Osteocyte (in vitro differentiated cells): ENCODE measurements around the gene CCNDBP1. TPM values are rescaled to one million over a fixed set of nuclear protein-coding genes. Genes with fewer than 3 reads are reported as not detected.
A peak's percentile ranks its signal among the peaks of the same experiment; 100 is the strongest.

Source experiments
- DNase-seq: peaks from one replicate; pipeline ENCODE4 v3.0.0; 2021; ENCODE audit warnings: mixed read lengths; ENCODE audit not compliant: unreplicated experiment; ENCODE audit errors: extremely low spot score
- H3K27ac Mint-ChIP-seq: one replicate; pipeline ENCODE4 v1.8.0; 2021; ENCODE audit warnings: mild to moderate bottlenecking, mixed read lengths; ENCODE audit not compliant: unreplicated experiment
- H3K27me3 Mint-ChIP-seq: one replicate; pipeline ENCODE4 v1.8.0; 2021; ENCODE audit warnings: mixed read lengths; ENCODE audit not compliant: unreplicated experiment
- H3K36me3 Mint-ChIP-seq: one replicate; pipeline ENCODE4 v1.8.0; 2021; ENCODE audit warnings: mixed read lengths; ENCODE audit not compliant: unreplicated experiment
- H3K4me1 Mint-ChIP-seq: one replicate; pipeline ENCODE4 v1.8.0; 2021; ENCODE audit warnings: mixed read lengths; ENCODE audit not compliant: unreplicated experiment
- H3K4me3 Mint-ChIP-seq: one replicate; pipeline ENCODE4 v1.8.0; 2021; ENCODE audit warnings: mild to moderate bottlenecking, moderate library complexity, mixed read lengths; ENCODE audit not compliant: unreplicated experiment
- H3K9me3 Mint-ChIP-seq: one replicate; pipeline ENCODE4 v1.8.0; 2021; ENCODE audit warnings: mixed read lengths; ENCODE audit not compliant: unreplicated experiment
- CTCF ChIP-seq: fragments of 200-600 bp; sonication (generic); IDR thresholded peaks from 2 replicates; pipeline ENCODE4 v1.5.0; 2021; ENCODE audit warnings: antibody characterized with exemption, mild to moderate bottlenecking, moderate library complexity
- total RNA-seq: library from RNA; stranded (reverse); gene quantifications from 2 replicates; pipeline ENCODE4 v1.2.1, GENCODE V29; 2021

Gene CCNDBP1
- total RNA-seq, 1 donor from 2014 or later, result 39.6 TPM

- Mint-ChIP-seq H3K9me3 (no peaks in the 10 kb centered on the region), H3K36me3 (no peaks in the 10 kb centered on the region), H3K4me1 (no peaks in the 10 kb centered on the region), H3K27ac (no peak overlapping the region), H3K4me3 (no peak overlapping the region), H3K27me3 (peaks cover 33% of the 10 kb centered on the region)
- DNase-seq, result peak; percentile 67
- no peak for TF ChIP-seq CTCF
Observed at GRCh38 chr15:43211224-43211735, 26.1 kb downstream of the CCNDBP1 start.

DNA sequence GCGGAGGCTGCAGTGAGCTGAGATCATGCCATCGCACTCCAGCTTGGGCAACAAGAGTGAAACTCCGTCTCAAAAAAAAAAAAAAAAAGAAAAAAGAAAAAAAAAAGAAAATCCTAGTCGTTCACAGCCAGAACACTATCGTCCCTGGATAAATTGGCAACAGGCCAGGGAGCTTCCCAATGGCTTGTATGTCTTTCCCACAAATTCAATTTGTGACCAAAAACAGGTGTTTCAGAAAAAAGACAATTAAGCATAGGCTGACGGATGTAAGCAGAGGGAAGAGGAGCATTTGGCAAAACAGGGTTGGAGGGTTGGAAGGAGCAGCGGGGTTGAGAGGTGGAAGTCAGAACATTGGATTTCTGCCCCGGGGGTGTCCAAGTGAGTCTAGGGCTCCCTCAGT lies 27.1 kb downstream of the CCNDBP1 start:
- Mint-ChIP-seq H3K9me3 (no peaks in the 10 kb centered on the region), H3K27me3 (peaks cover 30% of the 10 kb centered on the region), H3K4me3 (no peak overlapping the region), H3K4me1 (no peaks in the 10 kb centered on the region), H3K36me3 (no peaks in the 10 kb centered on the region), H3K27ac (no peak overlapping the region)
- TF ChIP-seq CTCF, result no peak
- no peak for DNase-seq

DNA sequence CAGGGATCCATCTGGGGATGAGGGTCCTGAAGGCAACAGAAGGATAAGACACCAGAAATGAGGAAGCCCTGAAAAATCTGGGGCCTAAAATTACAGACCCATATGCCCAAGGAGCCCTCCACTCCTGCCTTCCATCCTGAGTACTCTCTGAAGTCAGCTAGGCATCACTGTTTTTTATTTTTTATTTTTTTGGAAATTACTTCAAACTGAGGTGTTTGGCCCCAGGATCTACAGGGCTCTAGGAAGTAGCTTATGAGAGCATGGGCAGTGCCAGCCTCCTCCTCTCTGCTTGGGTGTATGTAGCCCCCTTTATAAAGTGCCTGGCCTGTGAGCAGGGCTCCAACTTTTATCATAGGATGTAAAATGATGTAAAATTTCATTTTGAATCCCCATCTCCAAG lies 27.7 kb downstream of the CCNDBP1 start:
- no peak for DNase-seq
- Mint-ChIP-seq H3K4me1 (no peaks in the 10 kb centered on the region), H3K27me3 (peaks cover 26% of the 10 kb centered on the region), H3K9me3 (no peaks in the 10 kb centered on the region), H3K4me3 (no peak overlapping the region), H3K27ac (no peak overlapping the region), H3K36me3 (no peaks in the 10 kb centered on the region)
- TF ChIP-seq CTCF, result no peak

DNA sequence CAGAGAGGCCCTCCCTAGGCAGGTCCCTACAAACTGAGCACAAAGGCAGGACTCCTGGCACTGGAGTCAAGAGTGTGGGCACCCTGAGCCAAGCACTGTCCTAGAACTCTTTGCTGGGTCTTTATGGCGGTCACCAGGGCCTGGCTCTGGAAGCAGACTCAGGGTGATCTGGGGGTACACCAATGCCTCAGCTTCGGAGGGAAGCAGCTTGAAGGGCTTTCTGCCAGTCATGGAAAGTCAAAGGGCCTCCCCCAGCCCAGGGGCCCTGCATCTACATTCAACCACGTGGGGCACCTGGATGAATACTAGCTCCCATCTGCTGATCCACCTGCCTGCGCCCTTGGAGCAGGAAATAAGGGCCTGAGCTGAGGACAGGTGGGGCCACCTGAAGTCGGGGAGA lies 28.3 kb downstream of the CCNDBP1 start:
- H3K4me1 Mint-ChIP-seq, result no peaks in the 10 kb centered on the region
- no peak for TF ChIP-seq CTCF
- no peak for DNase-seq
- H3K27me3 Mint-ChIP-seq, result peaks cover 29% of the 10 kb centered on the region
- H3K4me3 Mint-ChIP-seq, result no peak overlapping the region
- H3K36me3 Mint-ChIP-seq, result no peaks in the 10 kb centered on the region
- H3K27ac Mint-ChIP-seq, result no peak overlapping the region
- no peaks in the 10 kb centered on the region for H3K9me3 Mint-ChIP-seq

- TF ChIP-seq CTCF, result no peak
- DNase-seq, result no peak
- peaks cover 22% of the 10 kb centered on the region for H3K27me3 Mint-ChIP-seq
- no peaks in the 10 kb centered on the region for H3K36me3 Mint-ChIP-seq
- no peaks in the 10 kb centered on the region for H3K9me3 Mint-ChIP-seq
- no peak overlapping the region for H3K27ac Mint-ChIP-seq
- peaks cover 4% of the 10 kb centered on the region for H3K4me1 Mint-ChIP-seq
- H3K4me3 Mint-ChIP-seq, result no peak overlapping the region
Observed at GRCh38 chr15:43214169-43214568, 29.0 kb downstream of the CCNDBP1 start.
